Islet precursor cell (in vitro differentiated cells): ENCODE measurements around the gene NKIRAS2.

Experiments
- DNase-seq: peaks from one replicate; pipeline ENCODE4 v3.0.0-alpha.2; 2018

Gene NKIRAS2

DNA sequence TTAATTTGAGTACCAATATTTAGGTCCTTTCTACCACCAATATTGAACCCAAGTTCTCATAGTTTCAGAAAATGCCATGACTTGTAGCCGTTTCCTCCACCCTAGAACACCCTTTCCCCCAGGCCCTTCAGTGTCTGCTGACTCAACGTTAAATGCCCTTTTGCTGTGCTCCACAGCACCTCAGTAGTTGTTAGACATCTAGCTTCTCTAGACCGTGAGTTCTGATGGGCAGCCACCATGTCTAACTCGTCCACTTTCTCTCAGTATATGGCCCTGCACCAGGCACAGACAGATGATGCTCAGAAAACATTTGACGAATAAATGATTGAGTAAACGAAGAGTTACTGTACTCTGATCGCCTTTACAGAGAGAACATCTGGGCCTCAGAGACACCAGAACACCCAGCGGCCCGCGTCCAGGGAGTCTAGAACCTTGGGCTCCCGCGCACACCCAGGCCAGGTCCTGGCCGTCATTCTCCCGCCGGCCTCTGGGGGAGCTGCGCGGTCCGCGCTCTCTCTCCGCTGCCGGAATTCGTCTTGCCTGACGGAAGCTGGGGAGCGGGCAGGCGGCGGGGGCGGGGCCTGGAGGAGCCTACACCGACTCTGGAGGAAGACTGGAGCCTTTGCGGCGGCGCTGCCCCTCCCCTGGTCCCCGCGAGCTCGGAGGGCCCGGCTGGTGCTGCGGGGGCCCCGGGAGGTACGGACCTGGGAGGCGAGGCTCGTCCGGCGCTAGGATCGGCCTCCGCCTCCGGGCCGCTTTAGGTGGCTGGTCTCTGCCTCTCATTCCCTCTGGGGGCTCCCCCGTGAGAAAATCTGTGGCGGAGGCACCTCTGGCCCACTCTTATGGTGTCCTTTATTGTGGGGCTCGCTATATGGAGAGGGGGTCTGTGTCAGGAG is at the start of gene NKIRAS2:
TSS of gene NKIRAS2 (plus strand) at position 582 of the 896 bp plus-strand sequence. CDS start 1,488 bp downstream, outside the sequence.
- DNase-seq: peak; percentile 99

DNA sequence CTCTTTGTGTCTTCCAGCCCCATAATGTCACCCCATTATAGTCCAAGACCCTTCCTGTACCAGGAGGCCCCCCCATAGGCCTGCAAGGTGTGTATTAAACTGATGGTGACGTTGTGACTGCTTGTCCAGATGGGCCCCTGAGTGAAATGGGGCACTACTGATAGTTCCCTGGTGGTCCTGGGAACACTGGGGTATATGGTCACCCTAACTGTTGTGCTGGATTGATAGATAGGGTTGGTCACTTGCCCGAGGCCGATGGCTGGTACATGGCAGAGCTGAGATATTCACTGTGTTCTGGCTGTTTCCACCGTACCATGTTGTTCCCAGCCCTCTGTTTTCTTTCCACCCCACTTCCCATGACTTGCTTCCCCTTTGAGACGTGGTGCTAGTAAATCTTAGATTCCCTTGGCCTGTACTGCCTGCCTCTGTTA is 49.0 kb upstream of the NKIRAS2 start:
- no peak for DNase-seq

DNA sequence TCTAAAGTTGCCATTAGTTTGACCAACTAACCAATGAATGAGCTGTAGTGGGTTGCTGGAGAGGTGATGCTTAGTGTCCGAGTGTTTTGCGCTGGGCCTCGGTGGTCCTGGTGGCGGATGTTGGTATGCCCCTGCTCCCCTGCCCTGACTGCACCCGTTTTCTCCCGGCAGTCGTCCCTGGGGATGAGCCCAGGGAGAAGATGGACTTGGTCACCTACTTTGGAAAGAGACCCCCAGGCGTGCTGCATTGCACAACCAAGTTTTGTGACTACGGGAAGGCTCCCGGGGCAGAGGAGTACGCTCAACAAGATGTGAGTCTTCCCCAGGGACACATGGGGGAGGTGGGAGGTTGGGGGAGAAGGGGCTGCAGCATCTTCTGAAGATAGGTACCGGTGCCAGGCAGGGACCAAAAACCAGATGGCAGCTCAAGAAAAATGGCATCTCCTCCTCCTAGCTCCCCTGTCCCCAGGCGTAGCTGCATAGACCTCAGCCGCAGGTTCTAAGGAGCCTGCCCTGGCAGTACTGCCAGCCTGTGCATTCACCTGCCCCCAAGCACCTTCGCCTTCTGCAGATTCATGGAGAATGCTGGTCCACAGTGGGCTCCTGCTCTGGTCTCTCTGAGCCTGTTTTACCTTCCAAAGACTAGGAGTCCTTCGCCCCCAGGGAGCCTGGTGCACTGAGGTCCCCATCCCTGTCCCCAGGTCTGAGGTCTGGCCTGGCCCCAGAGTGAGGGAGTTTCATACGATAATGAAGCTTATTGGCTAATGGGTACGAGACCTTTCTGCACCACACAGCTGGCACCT is 48.0 kb upstream of the NKIRAS2 start:
- no peak for DNase-seq

DNA sequence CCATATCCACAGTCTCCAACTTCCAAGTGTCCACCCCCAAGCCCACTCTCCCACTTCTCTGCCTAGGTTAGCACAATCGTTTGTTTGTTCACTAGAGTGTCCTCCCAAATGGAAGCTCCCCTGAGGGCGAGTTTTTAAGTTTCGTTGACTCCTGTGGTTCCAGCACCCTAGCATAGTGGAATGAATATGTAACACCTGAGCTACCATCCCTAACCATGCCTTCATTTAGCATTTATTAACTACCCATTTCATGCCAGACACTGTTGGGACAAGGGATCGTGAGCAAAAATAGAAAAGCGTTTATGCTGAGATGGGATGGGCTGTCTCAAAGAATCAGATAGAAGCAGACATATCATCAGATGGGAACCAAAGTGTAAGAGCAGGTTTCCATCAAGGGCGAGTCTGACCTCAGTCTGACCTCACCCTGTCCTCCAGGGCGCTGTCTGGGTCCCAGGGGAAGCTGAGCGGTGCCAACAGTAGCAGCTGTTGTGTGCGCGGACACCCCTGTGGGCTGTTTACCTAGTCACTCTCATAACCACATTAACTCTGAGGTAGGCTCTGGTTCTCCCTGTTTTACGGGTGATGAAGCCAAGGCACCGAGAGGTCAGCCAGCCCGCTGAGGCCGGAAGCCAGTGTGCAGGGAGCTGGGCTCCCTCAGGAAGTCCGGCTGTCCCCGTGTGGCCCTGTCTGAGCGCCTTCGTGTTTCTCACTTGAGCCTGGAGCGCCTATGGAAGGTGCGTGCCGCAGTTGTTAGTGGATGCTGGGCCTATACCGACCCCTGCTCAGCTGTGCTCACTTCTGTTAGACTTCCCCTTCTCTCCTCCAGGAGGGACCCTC is 47.1 kb upstream of the NKIRAS2 start:
- peak; percentile 57 for DNase-seq

DNA sequence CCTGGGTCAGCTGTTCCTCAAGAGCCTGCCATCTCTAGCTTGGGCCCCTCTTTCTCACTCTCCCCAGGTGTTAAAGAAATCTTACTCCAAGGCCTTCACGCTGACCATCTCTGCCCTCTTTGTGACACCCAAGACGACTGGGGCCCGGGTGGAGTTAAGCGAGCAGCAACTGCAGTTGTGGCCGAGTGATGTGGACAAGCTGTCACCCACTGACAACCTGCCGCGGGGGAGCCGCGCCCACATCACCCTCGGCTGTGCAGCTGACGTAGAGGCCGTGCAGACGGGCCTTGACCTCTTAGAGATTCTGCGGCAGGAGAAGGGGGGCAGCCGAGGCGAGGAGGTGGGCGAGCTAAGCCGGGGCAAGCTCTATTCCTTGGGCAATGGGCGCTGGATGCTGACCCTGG is 46.5 kb upstream of the NKIRAS2 start:
- no peak for DNase-seq

DNA sequence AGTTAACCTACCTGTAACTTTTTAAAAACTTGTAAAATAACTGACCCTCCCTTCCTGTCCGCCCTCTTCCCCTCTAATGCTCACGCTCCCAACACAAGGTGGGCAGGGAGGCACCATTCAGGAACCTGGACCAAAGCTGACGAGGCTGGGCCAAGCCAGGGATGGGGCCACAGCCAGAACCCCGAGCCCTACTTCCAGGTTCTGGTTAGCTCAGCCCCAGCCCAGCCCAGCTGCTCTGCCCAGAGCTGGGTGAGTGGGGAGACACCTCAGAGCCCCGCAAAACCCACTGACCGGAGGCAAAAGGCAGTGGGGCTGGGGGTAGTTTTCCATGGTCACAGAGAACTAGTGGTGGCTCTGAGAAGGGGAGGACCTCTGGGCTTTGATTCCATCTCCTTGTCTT is 45.9 kb upstream of the NKIRAS2 start:
- DNase-seq: no peak

DNA sequence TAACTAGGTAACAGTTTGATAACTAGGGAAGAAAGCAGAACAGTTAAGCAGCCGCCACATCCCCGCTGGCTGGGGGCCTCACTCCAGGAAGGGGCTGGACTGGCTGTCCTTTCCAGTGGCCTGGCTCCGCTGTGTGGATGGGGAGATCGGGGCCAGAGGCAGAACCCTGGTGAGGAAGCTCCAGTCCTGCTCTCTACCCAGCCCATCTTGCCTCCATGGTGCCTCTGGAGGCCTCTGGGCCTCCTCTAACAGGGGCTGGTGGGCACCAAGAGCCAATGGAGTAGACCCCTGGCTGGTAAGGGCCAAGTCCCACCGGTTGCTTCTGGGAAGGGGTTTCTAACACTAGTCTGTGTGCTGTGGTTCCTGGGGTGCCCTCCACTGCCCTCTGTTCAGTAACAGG is 45.2 kb upstream of the NKIRAS2 start:
- no peak for DNase-seq

DNA sequence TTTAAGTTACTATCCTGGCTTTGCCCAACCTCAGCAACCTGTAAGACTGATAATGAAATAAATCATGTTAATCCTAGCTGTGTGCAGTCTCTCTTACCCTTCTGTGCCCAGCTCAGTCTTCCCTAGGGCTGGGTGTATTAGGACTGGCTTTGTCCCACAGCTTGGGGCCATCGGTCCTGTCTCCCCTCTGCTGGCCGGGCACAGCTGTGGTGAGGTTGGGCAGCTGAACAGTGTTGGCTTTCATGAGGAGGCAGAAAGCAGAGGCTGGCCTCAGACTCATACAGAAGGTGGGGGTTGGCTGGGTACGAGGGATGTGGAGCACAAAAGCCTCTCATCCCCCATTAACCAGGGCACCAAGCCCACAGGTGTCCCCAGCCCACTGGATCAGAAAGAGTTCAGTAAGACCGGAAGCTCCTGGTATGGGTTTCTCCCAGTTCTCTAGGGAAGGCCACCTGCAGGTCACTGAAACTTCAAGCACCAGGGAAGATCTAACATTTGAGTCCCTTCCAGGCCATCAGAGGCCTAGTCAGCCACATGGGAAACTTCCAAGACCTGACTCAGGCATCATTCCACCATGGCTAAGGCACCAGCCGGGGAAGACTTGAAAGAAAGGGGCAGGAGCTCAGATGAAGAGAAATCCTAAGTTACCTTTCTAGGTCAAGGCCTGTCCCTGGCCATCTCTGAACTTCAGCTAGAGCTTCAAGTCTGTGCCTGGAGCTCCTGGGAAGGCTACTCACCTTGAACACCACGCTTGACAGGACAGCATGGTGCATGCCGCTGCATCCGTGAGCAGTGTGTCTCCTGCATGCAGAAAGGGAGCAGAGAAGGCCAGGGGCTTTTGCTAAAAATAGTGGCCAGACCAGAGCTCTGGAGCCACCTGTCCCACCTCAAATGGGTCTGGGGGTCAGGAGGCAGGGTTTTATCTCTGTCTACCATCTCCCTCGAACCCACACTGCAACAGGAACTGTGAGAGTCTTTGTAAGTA is 44.5 kb upstream of the NKIRAS2 start:
- DNase-seq: no peak

DNA sequence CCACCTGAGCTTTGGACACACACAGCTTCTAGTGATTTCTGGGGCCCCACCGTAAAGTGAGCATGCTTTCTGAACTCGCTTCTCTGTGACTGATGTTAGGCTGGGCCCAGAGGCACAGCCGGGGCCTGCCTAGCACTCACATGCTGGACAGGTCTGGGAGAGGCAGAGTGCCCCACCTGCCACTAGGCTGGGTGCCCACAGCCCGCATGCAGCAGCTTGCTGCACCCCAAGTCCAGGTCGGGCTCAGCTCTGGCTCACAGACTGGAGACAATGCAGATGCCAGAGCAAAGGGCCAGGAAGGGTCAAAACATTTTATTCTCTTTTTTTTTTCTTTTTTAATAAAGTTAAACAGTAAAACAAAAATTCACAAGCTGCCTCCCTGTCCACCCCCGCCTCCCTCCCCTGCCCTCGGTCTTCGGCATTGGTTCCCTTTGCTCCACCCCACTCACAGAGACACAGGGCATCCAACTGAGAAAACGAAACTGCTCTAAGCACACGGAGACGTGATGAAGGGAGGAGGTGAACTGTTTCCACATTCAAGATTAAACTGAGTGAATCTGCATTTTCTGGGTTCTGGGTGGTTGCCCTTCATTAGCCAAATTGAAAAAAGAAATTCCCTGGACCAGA is 43.6 kb upstream of the NKIRAS2 start:
- DNase-seq: no peak

DNA sequence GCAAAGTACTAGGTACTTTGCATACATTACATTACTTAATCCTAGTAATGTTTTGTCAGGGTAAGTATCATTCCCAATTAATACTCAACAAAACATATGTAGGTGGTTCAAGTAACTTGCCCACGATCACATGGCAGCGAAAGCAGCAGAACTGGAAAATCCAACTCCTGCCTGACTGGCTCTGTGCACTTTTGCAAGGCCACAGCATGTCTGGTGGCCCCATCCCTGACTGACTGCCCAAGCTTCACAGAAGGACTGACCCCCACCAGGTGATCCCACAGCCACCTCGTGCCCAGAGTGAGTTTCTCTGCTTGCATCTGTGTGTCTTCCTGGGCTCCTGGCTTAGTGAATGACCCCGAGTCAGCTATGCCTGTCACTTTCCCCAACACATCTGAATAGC is 41.9 kb upstream of the NKIRAS2 start:
- DNase-seq: no peak

DNA sequence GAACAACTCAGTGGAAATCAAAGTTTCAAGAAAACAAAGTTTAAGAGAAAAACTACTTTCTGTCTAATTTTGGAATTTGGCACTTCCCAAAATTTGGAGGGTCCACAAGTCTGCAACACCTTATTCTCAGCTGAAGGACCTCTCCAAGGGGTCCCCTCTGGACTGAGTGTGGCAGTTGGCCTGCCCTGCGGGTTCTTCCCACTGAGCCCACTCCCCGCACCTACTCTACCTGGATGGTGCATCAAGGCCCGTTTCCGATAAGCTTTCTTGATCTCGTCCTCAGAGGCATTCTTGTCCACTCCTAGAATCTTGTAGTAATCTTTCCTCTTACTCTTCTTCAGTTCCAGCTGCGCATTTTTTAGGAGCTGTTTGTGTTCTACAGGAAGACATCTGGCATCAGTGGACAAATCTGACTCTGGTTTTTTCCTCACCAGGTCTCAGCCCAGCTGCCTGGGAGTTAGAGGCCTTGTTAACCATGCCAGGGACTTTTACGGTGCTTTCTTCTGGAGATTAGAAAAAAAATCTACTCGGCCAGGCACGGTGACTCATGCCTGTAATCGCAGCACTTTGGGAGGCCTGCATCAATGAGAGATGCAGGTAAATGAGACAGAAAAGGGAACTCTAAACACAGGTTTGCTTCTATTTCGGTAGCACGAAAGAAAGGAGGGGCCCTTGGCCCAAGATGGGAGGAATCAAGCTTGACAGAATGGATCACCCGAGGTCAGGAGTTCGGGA is 37.7 kb upstream of the NKIRAS2 start:
- DNase-seq: peak; percentile 90

DNA sequence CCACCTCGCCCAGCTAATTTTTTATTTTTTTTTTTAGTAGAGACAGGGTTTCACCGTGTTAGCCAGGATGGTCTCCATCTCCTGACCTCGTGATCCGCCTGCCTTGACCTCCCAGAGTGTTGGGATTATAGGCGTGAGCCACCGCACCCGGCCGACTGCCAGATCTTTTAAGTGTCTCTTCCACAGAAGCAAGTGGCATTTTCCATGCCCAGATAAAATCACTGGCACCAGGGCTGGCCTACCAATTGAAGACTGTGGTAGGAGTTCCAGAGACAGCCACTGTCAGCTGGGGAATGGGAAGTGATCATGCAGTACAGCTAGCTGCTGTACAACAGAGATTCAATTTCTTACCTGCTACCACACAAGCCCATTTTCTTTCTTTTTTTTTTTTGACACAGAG is 35.4 kb upstream of the NKIRAS2 start:
- no peak for DNase-seq

DNA sequence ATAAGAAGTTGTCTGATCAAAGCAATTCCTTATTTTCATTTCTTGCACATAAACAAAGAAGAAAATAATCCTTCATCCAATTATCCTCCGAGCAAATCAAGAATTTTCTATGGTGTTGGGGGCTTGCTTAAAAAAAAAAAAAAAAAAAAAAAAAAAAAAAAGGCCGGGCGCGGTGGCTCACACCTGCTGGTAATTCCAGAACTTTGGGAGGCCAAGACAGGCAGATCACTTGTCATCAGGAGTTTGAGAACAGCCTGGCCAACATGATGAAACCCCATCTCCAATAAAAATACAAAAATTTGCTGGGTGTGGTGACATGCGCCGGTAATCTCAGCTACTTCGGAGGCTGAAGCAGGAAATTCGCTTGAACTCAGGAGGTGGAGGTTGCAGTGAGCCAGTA is 34.0 kb upstream of the NKIRAS2 start:
- DNase-seq: no peak

DNA sequence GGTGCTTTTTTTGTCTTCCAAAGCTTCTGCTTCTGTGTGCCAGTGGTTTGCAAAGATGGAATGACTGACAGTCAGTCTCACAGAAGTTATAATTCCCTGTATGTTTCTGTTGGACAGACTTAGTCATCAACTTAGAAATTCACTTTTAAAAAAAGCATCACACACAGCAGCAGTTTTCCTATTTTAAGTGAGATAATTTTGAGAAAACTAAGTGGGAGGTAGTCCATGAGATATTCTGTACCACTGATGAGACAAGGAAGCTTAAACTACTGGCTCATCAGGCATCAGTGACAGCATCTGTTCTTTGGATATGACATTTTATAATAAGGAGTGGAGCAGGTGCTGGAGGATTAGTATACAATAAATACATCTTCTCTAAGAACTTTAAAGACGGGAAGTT is 33.3 kb upstream of the NKIRAS2 start:
- no peak for DNase-seq

DNA sequence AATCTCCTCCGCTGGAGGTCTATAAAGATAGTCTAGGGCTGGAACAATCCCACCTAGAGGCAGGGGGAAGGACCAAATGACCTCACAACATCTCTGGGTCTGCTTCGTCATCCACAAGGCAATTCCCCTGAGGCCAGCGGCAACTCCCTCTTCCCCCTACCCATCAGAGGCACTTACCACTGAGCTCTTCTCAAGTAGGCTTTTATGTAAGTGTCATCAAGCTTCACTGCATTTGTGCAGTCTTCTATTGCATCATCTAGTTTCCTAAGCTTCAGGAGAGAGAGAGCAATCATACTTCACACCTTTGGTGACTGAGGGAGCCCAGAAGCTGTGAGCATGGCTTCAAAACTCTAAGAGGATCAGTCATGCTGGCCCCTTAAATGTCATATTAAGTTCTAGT is 32.2 kb upstream of the NKIRAS2 start:
- DNase-seq: peak; percentile 65

DNA sequence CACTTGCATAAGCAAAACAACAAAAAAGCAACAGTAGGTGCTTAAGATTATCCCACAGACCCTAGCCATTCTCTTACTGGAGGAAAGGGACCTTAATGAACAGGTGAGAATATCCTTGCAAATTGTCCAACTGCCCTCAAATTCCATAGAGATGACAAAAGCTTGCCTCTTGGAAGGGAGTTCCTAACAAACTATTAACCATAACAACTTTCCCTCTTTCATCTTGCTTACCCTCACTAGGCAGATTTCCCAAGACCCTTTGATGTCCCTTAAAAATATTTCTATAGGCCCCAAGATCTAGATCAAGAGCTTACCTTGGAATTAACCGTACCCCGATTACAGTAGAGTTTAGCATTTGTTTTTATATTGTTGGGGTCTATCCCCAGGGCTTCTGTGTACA is 31.5 kb upstream of the NKIRAS2 start:
- no peak for DNase-seq

DNA sequence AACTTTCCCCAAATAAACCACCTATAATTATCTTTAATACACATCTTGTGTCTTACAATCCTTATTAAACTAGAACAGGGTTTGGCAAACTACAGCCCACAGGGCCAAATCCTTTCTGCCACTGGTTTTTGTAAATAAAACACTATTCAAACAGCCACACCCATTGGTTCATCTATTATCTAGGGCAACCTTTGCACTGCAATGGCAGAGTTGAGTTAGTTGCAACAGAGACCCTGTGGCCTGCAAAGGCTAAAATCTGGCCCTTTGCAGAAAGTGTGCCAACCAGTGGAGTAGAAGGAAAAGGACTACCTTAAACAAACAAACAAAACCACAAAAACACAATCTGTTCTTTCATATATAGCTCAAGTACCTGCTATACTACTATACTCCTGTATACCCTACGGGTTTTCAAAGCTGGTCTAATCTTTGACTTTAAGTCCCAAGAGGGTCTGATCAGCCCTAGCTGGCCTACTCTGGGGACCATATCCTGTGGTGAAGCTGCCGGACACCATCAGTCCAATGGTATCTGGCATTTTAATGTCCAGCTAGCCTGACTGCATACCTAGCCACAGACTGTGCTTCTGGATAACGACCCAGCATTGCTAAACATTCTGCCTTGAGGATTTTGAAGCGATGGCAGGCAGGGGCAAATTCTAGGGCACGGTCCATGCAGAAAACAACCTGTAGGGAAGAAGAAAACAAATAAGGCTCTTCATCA is 30.0 kb upstream of the NKIRAS2 start:
- DNase-seq: no peak

DNA sequence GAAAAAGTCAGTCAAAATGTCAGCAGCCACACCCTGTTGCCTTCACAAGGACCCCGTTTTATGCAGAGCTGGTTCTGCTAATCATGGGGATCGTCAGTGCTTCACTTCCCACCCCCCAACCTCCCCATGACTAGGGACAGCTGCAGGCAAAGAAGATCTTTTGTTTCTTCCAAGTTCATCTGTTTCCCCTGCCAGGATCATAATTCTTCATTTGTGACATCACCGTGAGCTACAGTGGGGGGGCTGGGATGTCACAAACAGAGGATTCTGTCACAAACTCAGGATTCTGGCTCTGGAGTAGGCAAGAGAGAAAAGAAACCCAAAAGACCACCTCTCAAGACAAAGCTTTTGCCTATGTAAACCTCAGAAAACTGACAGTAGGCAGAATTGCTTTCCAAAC is 27.3 kb upstream of the NKIRAS2 start:
- no peak for DNase-seq

DNA sequence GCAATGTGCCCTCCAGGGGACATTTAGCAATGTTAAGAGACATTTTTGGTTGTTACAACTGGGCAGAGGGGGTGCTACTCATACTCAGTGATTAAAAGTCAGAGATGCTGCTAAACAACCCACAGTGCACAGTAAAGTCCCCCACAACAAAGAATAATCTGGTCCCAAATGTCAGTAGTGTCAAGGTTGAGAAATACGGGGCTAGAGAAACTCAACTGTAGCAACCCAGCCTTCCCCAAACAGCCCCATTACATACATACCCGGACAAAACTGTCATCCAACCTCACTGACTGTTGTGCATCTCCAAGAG is 23.1 kb upstream of the NKIRAS2 start:
- no peak for DNase-seq

DNA sequence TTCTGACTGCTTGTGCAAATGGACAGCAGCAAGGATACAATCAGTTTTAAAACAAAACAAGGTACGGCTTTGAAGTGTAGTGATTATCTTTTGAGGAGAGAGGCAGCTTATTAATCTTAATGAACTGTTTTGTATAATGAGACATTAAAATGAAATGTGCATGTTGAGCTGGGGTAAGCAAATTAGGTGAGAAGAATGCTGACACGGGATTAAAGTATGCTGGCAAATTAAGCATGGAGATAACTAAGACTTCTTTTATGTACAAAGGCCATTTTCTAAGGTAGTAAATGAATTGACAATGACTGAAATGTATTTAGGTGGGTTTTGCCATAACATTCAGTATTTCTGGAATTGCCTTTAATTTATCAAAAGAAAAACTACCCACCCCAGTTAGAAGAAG is 21.4 kb upstream of the NKIRAS2 start:
- no peak for DNase-seq
